NB4 (cell line): Measurements from ENCODE around the gene OGDHL.

ENCODE experiments used
- MYC ChIP-seq: IDR thresholded peaks from 2 replicates; pipeline ENCODE4 v1.6.1; 2011; ENCODE audit warnings: low read depth, low read length
- POLR2A ChIP-seq: IDR thresholded peaks from 2 replicates; pipeline ENCODE4 v1.6.1; 2011; ENCODE audit warnings: mild to moderate bottlenecking; ENCODE audit not compliant: insufficient read length; ENCODE audit errors: extremely low read depth
- TF ChIP-seq, protein P1 (sequence below): IDR thresholded peaks from one replicate; pipeline ENCODE4 v1.5.1; 2012; ENCODE audit warnings: low read depth, low read length
- TF ChIP-seq, protein P2 (sequence below): IDR thresholded peaks from 2 replicates; pipeline ENCODE4 v1.6.1; 2011; ENCODE audit warnings: low read depth, low read length

- TF ChIP-seq, protein P1, sequence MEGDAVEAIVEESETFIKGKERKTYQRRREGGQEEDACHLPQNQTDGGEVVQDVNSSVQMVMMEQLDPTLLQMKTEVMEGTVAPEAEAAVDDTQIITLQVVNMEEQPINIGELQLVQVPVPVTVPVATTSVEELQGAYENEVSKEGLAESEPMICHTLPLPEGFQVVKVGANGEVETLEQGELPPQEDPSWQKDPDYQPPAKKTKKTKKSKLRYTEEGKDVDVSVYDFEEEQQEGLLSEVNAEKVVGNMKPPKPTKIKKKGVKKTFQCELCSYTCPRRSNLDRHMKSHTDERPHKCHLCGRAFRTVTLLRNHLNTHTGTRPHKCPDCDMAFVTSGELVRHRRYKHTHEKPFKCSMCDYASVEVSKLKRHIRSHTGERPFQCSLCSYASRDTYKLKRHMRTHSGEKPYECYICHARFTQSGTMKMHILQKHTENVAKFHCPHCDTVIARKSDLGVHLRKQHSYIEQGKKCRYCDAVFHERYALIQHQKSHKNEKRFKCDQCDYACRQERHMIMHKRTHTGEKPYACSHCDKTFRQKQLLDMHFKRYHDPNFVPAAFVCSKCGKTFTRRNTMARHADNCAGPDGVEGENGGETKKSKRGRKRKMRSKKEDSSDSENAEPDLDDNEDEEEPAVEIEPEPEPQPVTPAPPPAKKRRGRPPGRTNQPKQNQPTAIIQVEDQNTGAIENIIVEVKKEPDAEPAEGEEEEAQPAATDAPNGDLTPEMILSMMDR, result no peak
- TF ChIP-seq MYC (no peak), POLR2A (no peak)
- TF ChIP-seq, protein P2, sequence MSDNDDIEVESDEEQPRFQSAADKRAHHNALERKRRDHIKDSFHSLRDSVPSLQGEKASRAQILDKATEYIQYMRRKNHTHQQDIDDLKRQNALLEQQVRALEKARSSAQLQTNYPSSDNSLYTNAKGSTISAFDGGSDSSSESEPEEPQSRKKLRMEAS, result no peak
Measured at GRCh38 chr10:49767752-49768151, 5.6 kb upstream of the OGDHL start.
